GM23338 (cell line): ENCODE results near the gene CIRBP. TPM values are rescaled to one million over a fixed set of nuclear protein-coding genes. Genes with fewer than 3 reads are reported as not detected.

ENCODE experiments used
- ATAC-seq: fragments of 200-7000 bp; cut with Tn5 transposase; 3 replicates; pipeline ENCODE4 v1.9.1; 2020
- DNase-seq: peaks from one replicate; pipeline ENCODE4 v3.0.0-alpha.2; 2015; ENCODE audit warnings: low spot score
- H2AFZ ChIP-seq: fragments of 200-600 bp; sonication (generic); 2 replicates; pipeline ENCODE4 v1.8.0; 2016; ENCODE audit warnings: antibody characterized with exemption, mild to moderate bottlenecking, moderate library complexity
- H3F3A ChIP-seq: fragments of 200-600 bp; sonication (generic); replicated peaks from 2 replicates; pipeline ENCODE4 v1.8.0; 2017; ENCODE audit warnings: antibody characterized with exemption, mixed run types, low read depth
- H3K27ac ChIP-seq: fragments of 200-600 bp; sonication (generic); 2 replicates; pipeline ENCODE4 v1.6.1; 2016; ENCODE audit warnings: low read depth
- H3K27me3 ChIP-seq: fragments of 200-600 bp; sonication (generic); 2 replicates; pipeline ENCODE4 v1.8.0; 2016; ENCODE audit warnings: mild to moderate bottlenecking, mixed run types, moderate library complexity; ENCODE audit not compliant: insufficient read depth
- H3K36me3 ChIP-seq: fragments of 200-600 bp; sonication (generic); 2 replicates; pipeline ENCODE4 v1.8.0; 2016; ENCODE audit warnings: mild to moderate bottlenecking; ENCODE audit not compliant: insufficient read depth
- H3K4me1 ChIP-seq: fragments of 200-600 bp; sonication (generic); 2 replicates; pipeline ENCODE4 v1.8.0; 2016; ENCODE audit warnings: mild to moderate bottlenecking, moderate library complexity; ENCODE audit not compliant: insufficient read depth
- H3K4me2 ChIP-seq: fragments of 200-600 bp; sonication (generic); 2 replicates; pipeline ENCODE4 v1.7.1; 2017; ENCODE audit warnings: mixed run types
- H3K4me3 ChIP-seq: fragments of 200-600 bp; sonication (generic); 2 replicates; pipeline ENCODE4 v1.6.1; 2016; ENCODE audit warnings: mixed run types
- H3K79me2 ChIP-seq: fragments of 200-600 bp; sonication (generic); replicated peaks from 2 replicates; pipeline ENCODE4 v1.8.0; 2017; ENCODE audit warnings: mild to moderate bottlenecking; ENCODE audit not compliant: insufficient read depth
- H3K9me2 ChIP-seq: fragments of 200-600 bp; sonication (generic); 2 replicates; pipeline ENCODE4 v1.8.0; 2017; ENCODE audit not compliant: insufficient read depth
- H4K20me1 ChIP-seq: fragments of 200-600 bp; sonication (generic); replicated peaks from 2 replicates; pipeline ENCODE4 v1.8.0; 2017; ENCODE audit warnings: mild to moderate bottlenecking; ENCODE audit not compliant: insufficient read depth
- H3K27ac Mint-ChIP-seq: 2 replicates; pipeline ENCODE4 v1.8.0; 2020; ENCODE audit warnings: inconsistent platforms, mild to moderate bottlenecking, moderate library complexity, mixed read lengths
- H3K27me3 Mint-ChIP-seq: 3 replicates; pipeline ENCODE4 v1.8.0; 2022; ENCODE audit warnings: low read depth, mild to moderate bottlenecking, moderate library complexity, mixed read lengths, inconsistent platforms; ENCODE audit not compliant: insufficient read depth, poor library complexity
- H3K36me3 Mint-ChIP-seq: 3 replicates; pipeline ENCODE4 v1.8.0; 2021; ENCODE audit warnings: low read depth, mild to moderate bottlenecking, inconsistent platforms, moderate library complexity, mixed read lengths
- H3K4me1 Mint-ChIP-seq: 3 replicates; pipeline ENCODE4 v1.8.0; 2020; ENCODE audit warnings: mild to moderate bottlenecking, inconsistent platforms, mixed read lengths
- H3K4me3 Mint-ChIP-seq: 3 replicates; pipeline ENCODE4 v1.8.0; 2021; ENCODE audit warnings: moderate library complexity, mild to moderate bottlenecking, inconsistent platforms, mixed read lengths
- H3K9me3 Mint-ChIP-seq: 3 replicates; pipeline ENCODE4 v1.8.0; 2020; ENCODE audit warnings: moderate library complexity, mild to moderate bottlenecking, inconsistent platforms, mixed read lengths
- CREB1 ChIP-seq: fragments of 250-450 bp; sonication (Bioruptor Pico); IDR thresholded peaks from 2 replicates; pipeline ENCODE4 v1.5.0; 2020; ENCODE audit warnings: low read depth, mild to moderate bottlenecking, moderate library complexity
- ETS1 ChIP-seq: IDR thresholded peaks from 2 replicates; pipeline ENCODE4 v1.6.1; 2016; ENCODE audit warnings: antibody characterized with exemption
- EZH2phosphoT487 ChIP-seq: fragments of 200-600 bp; sonication (generic); IDR thresholded peaks from one replicate; pipeline ENCODE4 v1.8.1; 2018; ENCODE audit warnings: antibody characterized with exemption; ENCODE audit not compliant: unreplicated experiment
- JUNB ChIP-seq: IDR thresholded peaks from one replicate; pipeline ENCODE4 v1.6.1; 2016; ENCODE audit warnings: antibody characterized with exemption; ENCODE audit not compliant: unreplicated experiment
- NANOG ChIP-seq: IDR thresholded peaks from 2 replicates; pipeline ENCODE4 v1.6.1; 2016; ENCODE audit warnings: antibody characterized with exemption, borderline replicate concordance
- POLR2AphosphoS5 ChIP-seq: IDR thresholded peaks from 2 replicates; pipeline ENCODE4 v1.6.1; 2016; ENCODE audit warnings: antibody characterized with exemption, low read depth
- REST ChIP-seq: IDR thresholded peaks from one replicate; pipeline ENCODE4 v1.6.1; 2018; ENCODE audit warnings: antibody characterized with exemption; ENCODE audit not compliant: unreplicated experiment
- STAT1 ChIP-seq: IDR thresholded peaks from one replicate; pipeline ENCODE4 v1.6.1; 2016; ENCODE audit warnings: antibody characterized with exemption; ENCODE audit not compliant: unreplicated experiment
- ZNF114 ChIP-seq: fragments of 250-450 bp; sonication (Bioruptor Pico); IDR thresholded peaks from 2 replicates; pipeline ENCODE4 v1.5.0; 2020; ENCODE audit warnings: mild to moderate bottlenecking, moderate library complexity
- ZNF331 ChIP-seq: fragments of 250-450 bp; sonication (Bioruptor Pico); IDR thresholded peaks from 2 replicates; pipeline ENCODE4 v1.5.0; 2020; ENCODE audit warnings: low read depth, mild to moderate bottlenecking, moderate library complexity
- polyA plus RNA-seq: library from polyadenylated mRNA; unstranded; fragments of >200 nt; fragmentation: Nextera tagmentation; extraction: Ambion mirVana; gene quantifications from 2 replicates; pipeline ENCODE4 v1.2.1, GENCODE V29; 2016
- total RNA-seq: library from RNA; depleted of rRNA; stranded (reverse); fragments of >200 nt; shearing (Covaris generic); gene quantifications from 2 replicates; pipeline ENCODE4 v1.2.3, GENCODE V29; 2014
- TF ChIP-seq, protein P1 (sequence below), 2 experiments: fragments of 200-600 bp in 1 of 2; sonication (generic) in 1 of 2; conservative IDR thresholded peaks; 2 replicates each; pipeline versions ENCODE4 v1.5.1 to v1.6.1; 2016 to 2017; ENCODE audit warnings: antibody characterized with exemption in 2 of 2, low read depth in 2 of 2, mild to moderate bottlenecking in 2 of 2, moderate library complexity in 1 of 2

The CIRBP gene
- total and polyA plus RNA-seq, 2 experiments from 2014 or later: 153 to 202 TPM

DNA sequence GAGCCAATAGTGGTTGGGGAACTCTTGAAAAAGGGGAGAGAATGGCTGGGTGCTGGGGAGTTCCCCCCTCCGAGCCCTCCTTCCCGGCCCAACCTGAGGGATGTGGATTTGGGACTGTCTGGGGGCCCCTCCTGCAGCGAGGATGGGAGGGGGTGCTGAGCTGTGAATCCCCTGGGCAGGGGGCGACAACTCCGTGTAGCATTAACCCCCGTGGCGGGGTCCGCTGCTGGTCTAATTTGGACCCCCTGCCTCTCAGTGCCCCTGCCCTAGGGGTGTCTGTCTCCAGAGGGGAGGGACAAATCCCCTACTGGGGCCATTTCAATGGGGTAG, 11.0 kb upstream of the CIRBP start (continued):
- TF ChIP-seq POLR2AphosphoS5: no peak
- TF ChIP-seq ZNF114 (CRISPR knock-in tag): no peak
- no peak for TF ChIP-seq EZH2phosphoT487
- TF ChIP-seq NANOG: no peak
- TF ChIP-seq, protein P1, sequence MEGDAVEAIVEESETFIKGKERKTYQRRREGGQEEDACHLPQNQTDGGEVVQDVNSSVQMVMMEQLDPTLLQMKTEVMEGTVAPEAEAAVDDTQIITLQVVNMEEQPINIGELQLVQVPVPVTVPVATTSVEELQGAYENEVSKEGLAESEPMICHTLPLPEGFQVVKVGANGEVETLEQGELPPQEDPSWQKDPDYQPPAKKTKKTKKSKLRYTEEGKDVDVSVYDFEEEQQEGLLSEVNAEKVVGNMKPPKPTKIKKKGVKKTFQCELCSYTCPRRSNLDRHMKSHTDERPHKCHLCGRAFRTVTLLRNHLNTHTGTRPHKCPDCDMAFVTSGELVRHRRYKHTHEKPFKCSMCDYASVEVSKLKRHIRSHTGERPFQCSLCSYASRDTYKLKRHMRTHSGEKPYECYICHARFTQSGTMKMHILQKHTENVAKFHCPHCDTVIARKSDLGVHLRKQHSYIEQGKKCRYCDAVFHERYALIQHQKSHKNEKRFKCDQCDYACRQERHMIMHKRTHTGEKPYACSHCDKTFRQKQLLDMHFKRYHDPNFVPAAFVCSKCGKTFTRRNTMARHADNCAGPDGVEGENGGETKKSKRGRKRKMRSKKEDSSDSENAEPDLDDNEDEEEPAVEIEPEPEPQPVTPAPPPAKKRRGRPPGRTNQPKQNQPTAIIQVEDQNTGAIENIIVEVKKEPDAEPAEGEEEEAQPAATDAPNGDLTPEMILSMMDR (conservative IDR thresholded peaks at IDR 0.05; ENCODE audit: low read depth in 2 of 2): no peak
- no peak for TF ChIP-seq ZNF331 (CRISPR knock-in tag)
- TF ChIP-seq REST: no peak
- no peak for TF ChIP-seq CREB1 (CRISPR knock-in tag)
- TF ChIP-seq JUNB: no peak
- no peak for TF ChIP-seq STAT1

GRCh38 chr19:1258707-1259205, 10.4 kb upstream of the CIRBP start:
- Histone ChIP-seq H3K9me2 (no peaks in the 10 kb centered on the region), H3K36me3 (peaks cover 19% of the 10 kb centered on the region), H3K4me2 (peak overlapping the region; percentile 82; the same call in 1 of the 2 replicates), H2AFZ (no peak overlapping the region), H4K20me1 (peaks cover 24% of the 10 kb centered on the region), H3K27ac (peak overlapping the region; percentile 94), H3F3A (peaks cover 73% of the 10 kb centered on the region), H3K4me1 (peaks cover 54% of the 10 kb centered on the region), H3K79me2 (peaks cover 24% of the 10 kb centered on the region), H3K27me3 (no peaks in the 10 kb centered on the region), H3K4me3 (peak overlapping the region; percentile 95; the same call in 1 of the 2 replicates)
- no peak for DNase-seq
- H3K4me1 Mint-ChIP-seq: peaks cover 59% of the 10 kb centered on the region
- peak overlapping the region; percentile 38 for H3K4me3 Mint-ChIP-seq
- H3K27ac Mint-ChIP-seq: peak overlapping the region; percentile 78; the same call in 1 of the 2 replicates
- H3K9me3 Mint-ChIP-seq: no peaks in the 10 kb centered on the region; the same call in 1 of the 3 replicates
- H3K36me3 Mint-ChIP-seq: peaks cover 49% of the 10 kb centered on the region
- H3K27me3 Mint-ChIP-seq: peaks cover 38% of the 10 kb centered on the region
- ATAC-seq: no peak
- TF ChIP-seq ETS1 (no peak), POLR2AphosphoS5 (no peak), ZNF114 (CRISPR knock-in tag) (no peak), REST (no peak)
